Forelimb muscle (tissue), 1 donor: ENCODE results near the gene ARHGAP21. TPM values are rescaled to one million over a fixed set of nuclear protein-coding genes. Genes with fewer than 3 reads are reported as not detected.

ENCODE experiments used
- DNase-seq: peaks from one replicate; pipeline ENCODE4 v3.0.0-alpha.2; 2013; ENCODE audit warnings: low read depth
- polyA plus RNA-seq: library from polyadenylated mRNA; unstranded; fragments of 120-200 nt; gene quantifications from one replicate; pipeline ENCODE4 v1.2.1, GENCODE V29; 2013; ENCODE audit not compliant: insufficient read length

The ARHGAP21 gene
- polyA plus RNA-seq, 1 donor = 63.2 TPM

DNA sequence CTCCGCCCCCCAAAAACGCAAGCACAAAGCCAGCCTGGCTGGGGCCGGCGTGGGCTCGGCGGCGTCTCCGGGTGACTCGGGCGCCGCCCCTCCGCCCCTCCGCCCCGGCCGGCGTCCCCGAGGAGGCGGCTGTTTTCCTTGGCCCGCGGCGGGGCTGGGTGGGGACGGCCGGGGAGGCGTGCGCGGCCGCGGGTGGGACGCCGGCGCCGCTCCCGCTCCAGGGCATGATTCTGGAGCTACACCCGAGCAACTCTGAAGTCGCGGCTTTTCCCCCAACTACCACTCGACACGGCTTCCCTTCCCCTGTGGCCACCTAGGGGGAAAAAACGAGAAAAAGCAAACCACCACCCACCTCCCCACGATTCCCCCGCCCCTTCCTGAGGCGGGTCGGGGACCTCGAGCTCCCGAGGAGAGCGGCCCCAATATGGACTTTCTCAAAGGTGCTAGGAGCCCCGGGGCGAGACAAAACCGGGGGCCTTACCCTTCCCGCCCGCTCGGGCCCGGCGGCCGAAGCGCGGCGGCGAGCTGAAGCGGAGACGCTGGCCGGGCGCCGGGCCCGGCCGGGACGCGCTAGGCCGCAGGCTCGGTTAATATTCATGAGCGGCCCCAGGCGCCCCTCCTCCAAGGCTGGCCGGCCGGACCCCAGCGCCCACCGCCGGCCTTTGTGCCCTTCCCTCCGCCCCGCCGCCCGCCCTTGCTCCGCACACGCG is 856 bp downstream of the ARHGAP21 start:
- no peak for DNase-seq

DNA sequence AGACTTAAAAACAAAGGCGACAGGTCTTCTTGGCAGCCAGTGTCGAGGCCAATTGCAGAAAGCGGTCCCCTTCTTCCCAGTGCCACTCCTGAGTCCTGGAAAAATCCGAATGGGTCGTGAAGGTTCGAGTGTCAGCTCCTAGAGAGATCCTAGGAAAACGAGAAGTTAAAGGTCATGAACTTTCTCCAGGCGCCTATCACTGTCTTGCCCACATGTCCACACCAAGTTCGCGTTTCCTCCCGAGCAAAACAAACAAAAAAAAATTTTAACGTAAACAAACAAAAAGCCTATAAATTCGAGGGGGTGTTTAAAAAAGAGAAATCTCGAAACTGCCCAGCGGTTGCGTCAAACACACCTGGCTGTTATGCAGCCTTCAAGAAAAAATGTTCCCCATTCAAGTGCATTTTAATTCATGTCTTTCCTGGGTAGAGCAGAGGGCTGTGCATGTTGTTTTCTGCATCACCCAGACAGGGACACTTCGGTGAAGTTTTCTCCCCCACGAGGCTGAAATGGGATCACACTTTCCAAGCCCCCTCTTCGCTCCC is 1.5 kb downstream of the ARHGAP21 start:
- DNase-seq = no peak

DNA sequence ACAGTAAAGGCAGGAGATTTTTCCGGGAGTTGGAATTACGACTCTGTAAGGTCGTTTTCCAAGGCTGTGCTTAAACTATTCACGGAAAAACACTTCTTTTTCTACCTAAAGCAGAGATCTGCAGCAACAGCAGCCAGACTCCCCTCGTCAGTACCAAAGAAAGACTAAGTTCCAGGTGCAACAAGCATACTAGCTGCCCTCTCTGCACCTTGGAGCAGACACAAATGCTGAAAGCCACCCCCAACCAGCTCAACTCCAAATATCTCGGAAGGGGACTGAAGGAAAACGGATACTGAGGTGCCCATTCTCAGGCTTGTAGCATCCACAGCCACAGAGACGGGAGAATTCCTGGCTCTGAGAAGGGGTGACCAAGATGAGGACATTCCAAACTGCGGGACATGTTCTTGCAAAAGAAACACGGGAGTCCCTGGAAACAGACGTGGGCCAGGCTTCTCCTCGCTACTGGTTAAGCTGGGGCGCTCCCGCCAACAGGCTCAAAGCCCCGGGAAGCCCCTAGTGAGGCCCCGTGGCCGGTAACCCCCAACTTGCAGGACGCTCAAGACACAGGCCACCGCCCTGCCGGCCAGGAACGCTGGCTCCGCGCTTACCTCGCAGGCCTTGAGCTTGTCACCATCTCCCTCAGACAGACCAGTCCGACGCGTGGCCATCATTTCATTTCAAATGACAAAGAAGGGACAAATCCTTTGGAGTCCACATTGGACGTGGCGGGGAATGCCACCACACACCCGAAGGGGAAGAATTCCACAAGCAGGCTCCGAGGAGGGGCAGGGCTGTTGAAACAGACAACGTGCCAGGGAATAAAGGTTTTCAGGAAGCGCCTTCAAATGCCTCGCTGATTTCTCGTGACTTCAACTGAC is 2.2 kb downstream of the ARHGAP21 start:
- no peak for DNase-seq

DNA sequence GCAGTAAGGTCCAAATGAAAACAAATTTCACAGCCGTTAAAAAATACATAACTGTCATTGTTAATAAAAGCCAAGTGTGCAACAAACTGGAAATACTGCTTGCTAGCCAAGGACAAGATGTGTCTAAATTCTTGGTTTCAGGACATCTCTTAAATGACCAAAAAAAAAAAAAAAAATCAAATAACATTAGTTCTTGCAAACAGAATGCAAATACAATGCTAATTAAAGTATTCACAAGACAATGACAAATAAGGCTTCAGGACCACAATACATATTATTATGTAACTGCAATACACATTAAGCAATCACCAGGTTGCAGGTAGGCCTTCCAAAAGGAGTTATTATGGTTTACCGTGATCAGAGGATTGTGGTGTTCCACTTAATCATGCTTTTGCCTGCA is 3.6 kb downstream of the ARHGAP21 start:
- no peak for DNase-seq

DNA sequence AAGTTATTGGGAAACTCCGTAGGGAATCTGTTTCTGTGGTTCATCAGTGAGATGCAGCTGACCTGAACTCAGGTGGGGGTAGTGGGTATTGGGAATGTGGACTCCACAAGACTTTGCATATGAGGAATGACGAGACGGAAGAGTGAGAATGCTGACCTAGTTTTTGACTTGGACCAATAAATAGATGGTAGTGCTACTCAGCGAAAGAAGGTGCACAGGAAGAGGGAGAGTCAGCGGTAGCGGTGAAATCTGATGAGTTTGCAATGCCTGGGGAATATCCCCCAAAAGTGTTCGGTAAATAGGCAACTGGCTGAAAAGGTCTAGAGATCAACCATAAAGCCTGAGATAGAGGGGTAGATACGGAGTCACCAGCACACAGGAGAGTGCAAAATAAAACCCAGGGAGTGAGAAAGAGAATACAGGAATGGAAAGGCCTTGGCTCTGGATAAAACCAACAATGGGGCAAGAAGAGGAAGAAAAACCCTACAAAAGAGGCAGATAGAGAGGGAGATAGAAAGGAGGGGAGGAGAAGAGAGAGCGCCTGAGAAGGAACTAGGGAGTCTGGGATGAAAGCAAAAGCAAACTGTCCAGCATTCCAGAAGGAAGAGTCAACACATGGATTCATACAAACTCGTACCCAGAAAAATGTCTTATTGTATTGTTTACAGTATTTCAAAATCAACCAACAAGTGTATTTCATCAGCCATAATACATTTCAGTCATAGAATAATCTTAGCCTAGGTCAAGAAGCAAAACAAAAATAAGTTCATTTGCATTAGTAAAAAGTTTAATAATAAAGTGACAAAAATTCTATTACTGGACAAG is 5.4 kb downstream of the ARHGAP21 start:
- DNase-seq = no peak

DNA sequence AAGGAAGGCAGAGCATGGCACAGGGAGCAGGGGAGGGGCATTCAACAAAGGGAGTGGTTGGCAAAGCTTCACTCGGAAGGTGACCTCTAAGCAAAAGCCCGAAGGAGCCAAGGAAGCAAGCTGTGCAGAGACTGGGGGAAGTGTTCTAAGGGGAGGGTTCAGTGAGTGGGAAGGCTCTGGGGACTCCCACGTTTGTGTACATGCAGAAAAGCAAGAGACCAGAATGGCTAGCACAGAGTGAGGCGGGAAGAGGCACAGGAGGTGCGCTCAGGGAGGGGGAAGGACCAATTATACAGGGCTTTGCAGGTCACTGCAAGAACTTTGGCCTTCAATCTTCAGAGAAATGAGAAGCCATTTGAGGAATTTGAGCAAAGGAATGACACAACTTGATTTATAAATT is 7.4 kb downstream of the ARHGAP21 start:
- DNase-seq = no peak

DNA sequence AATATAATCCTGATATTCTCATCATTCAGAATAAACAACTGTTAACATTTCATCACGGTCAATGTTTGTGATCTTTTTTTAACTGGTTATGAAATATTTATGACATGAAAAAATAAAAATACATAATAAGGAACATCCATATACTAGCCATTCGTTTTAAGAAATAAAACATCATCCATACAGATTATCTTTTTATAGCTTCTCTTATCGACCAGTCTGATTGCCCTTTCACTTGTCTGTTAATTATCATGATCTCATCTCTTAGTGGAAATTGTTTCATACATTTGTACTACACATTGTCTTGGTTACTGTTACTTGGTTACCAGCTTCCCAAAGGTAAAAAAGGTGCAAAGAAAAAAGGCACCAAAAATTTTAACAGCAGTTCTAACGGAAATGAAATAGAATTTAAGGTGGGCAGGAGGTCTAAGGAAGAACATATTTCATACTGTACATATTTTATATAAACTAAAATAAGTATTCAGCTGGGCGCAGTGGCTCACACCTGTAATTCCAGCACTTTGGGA is 8.4 kb downstream of the ARHGAP21 start:
- DNase-seq = no peak

DNA sequence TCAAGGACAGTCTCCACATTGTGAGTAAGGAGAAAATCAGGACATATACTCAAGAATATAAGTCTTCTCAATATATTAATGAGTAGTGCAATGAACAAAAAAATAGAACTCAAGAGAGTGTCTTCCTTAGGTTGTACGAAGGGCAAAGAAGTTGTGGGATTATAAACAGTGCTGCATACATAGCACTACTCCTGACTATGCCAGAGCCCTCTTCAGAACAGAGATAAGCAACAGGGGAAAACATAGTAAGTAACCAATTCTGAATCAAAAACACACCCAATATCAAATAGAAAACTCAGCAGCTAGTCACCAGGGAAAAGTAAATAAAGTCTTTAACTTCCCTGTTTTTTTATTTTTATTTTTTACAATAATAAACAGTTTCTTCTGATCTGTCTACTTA is 10.6 kb downstream of the ARHGAP21 start:
- DNase-seq = no peak

DNA sequence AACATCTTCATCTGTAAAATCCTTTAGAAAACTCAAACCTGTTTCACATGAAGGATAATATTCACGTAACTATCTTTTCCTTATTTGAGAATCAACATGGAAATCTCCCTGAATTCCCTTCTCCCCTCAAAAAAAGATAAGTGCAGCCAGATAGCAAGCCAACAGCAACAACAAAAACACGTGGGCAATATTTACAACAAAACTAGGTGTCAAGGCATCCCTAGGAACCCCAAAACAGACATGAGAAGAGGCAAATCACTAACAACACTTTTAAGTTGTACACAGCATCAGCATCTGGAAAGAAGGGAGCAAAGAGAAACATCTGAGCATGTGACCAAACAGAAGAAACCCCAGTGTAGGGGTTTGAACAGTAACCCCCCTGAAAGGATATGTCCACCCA is 12.2 kb downstream of the ARHGAP21 start:
- no peak for DNase-seq

DNA sequence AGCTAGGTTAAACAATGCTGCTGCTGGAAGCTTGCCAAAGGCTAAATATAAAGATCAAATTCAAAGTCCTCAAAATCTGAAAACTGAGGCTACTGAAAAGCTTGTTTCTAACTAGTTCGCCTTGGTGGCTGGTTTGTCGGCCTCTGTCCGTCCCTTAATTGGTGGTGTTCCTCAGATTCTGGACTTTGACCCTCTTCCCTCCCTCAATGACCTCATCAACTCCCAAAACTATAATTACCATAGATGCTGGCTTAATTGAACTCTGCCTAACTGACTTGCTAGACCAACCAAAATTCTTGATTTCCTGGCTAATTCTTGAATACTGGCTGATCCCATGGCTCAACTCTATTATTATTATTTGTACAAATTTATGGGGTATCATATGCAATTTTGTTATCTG is 15.6 kb downstream of the ARHGAP21 start:
- DNase-seq = no peak

DNA sequence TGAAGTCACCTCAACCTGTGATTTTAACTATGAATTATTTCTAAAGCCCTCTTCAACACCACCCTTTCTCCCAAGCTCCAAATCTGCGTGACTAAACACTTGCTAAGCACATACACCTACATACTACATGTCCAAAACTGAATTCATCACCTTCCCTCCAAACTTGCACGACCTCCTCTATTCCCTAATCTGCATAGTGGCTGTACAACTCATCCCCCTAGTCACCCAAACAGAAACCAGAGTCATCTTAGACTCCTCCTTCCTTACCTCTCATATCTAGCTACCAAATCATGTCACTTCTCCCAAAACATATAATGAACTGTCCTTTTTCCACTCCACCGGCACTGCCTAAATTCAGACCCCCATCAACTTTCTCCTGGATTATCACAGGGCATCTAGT is 16.2 kb downstream of the ARHGAP21 start:
- no peak for DNase-seq

DNA sequence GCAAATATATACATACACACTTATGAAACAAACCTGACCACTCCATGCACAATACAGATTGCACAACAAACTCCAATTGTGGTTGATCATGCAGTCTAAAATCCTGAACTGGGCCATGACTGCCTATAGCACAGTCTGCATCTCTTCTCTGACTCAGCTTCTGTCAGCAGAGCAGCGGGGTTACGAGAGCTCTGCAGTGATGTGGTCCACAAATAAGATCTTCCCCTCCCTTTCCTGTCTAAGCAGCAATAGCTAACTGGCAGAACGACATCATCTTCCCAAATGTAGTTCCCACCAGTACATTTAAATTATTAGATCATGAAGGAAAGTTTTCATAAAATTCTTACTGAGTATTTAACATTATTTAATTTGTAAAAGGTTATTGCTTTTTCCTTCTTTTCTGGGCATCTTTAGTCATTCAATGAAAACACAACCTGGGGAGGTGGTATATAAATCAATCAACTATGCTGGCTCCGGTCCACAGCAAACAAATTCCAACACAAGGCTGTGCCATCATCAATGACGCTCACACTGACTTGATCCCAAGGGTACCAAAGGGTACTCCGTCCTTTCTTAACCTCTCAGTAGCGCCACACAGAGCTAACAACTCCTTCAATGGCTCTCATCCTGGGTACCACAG is 17.1 kb downstream of the ARHGAP21 start:
- no peak for DNase-seq

DNA sequence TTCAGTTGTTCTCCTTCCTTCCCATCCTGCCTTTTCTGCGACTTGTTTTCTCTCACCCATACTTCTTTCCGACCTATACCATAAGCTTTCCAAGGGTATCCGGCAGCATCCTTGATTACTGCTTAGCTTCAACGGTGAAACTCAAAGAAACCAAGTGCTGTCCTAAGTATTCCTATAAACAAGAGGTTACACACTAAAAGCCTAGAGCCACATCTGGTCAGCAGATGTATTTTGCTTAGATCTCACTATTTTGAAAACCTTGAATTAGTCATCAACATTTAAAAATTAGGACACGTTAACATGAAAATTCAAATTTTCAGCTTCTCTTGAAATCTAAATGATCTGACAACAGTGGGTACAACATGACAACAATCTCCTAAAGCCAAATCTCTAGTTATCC is 20.0 kb downstream of the ARHGAP21 start:
- DNase-seq = no peak

DNA sequence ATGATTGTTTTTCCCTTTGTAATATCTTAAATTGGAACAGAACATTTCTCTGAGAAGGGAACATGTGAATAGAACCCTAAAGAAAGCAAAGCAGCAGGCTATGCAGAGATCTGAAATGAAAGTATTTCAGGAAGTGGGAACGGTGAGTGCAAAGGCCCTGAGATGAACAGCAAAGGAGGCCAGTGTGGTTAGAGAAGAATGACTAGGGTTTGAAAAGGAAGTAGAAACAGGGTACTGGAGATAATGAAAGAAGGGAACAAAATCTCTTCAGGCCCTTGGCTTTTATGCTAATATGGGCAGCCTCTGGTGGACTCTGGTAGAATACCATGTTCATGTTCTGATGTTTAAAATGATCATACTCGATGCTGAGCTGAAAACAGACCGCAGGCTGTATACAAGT is 22.2 kb downstream of the ARHGAP21 start:
- DNase-seq = no peak

DNA sequence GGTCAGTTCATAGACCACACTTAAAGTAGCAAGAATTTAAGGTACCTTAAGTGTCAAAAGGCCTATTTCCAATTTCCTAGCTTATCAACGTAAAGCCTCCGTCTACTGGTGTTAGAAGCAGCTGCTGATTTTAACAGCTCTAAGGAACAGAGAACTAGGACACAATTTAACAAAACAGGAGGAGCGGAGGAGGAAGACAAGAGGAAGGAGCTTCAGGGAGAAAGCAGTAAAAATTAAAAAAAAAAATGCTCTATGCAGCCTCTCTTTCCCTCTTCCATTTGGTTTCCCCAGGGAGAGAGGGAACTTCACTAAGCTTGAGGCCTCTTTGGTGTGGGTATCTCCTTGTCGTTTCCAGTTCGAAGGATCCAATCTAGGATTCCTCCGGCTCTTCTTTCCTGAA is 22.7 kb downstream of the ARHGAP21 start:
- no peak for DNase-seq

DNA sequence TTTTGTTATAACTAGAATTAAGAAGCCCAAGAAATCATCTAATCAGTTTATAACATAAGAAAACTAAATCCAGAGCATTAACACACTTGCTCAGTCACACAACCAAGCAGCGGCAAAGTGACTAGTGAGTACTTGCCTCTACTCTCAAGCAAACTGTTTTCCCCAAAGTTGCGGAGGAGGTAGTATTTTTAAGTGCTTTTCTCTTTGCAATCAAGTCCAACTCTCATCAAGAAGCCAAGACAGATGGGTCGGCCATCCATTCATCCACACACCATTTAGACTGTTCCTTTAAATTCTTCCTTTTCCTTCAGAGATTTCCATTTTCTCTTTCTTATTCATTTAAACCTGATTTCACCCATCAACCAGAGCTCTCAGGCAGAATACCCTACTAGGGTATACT is 25.4 kb downstream of the ARHGAP21 start:
- no peak for DNase-seq

DNA sequence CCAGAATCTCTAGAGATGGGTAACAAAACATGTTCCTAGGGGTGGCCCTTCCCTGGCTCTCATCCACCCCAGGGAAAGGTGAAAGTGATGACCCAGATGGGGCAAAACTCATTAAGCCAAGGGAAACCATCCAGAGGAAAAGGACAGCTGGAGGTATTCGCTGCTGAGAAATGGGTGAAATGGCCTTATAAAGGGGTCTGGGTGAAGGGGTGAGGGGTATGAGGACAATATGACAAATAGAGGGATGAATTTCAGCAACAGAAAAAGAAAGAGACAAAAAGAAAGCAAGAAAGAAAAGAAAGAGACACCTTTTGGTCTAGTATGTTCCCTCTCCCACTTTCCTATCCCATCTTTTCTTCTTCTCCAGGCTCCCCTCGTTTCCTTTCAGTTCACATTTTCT is 26.6 kb downstream of the ARHGAP21 start:
- DNase-seq = no peak

DNA sequence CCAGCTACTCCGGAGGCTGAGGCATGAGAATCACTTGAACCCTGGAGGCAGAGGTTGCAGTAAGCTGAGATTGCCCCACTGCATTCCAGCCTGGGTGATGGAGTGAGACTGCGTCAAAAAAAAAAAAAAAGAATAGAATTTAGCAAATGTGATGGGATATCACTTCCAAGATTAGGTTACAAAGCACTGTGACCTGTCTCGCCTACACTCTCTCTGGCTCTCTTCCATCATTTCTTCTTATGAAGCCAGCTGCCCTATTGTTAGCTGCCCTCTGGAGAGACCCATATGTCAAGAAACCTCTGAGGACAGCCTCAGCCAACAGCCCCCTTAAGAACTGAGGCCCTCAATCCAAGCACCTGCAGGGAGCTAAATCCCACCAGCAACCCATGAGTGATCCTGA is 28.2 kb downstream of the ARHGAP21 start:
- DNase-seq = no peak

DNA sequence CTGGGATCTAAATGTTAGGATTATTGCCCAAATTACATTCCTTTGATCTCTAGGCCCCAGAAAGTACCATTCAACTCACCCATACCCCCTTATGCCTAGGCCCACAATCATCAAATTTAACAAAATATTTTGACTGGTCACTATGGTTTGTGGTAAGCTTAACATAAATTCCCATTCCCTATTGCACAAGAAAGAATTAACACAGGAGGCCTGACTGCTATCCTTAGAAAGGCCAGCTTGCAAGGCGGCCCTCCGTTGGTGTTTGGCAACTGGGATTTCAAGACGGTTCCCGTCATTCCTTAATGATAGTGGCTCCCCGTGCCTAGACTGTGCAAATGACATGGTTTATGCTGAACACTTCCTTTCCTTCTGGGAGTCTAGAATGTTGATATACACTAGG is 29.6 kb downstream of the ARHGAP21 start:
- DNase-seq = no peak

DNA sequence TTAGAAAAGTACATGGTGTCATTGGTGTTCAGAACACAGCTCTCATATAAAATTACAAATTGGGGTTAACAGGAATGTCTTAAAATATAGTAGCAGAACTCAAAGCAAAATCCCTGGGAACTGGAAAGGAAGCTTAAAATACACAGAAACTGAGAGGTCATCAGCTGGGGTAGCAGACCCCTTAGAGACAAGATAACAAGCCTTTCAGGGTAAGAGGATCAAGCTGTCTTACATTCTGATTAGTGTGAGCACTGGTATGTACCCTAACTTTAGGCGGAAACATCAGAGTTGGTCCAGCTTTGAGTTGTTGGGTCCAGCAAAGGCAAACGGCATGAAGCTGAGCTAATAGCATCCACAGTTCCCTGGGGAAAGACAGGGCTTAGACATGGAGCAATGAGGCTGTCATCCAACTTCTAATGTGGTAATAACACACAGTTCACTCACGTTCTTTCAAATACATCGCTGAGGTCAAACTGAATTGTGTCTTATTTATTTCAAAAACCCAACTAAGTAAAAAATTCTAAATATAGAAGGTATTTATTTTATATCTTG is 32.6 kb downstream of the ARHGAP21 start:
- DNase-seq = no peak

DNA sequence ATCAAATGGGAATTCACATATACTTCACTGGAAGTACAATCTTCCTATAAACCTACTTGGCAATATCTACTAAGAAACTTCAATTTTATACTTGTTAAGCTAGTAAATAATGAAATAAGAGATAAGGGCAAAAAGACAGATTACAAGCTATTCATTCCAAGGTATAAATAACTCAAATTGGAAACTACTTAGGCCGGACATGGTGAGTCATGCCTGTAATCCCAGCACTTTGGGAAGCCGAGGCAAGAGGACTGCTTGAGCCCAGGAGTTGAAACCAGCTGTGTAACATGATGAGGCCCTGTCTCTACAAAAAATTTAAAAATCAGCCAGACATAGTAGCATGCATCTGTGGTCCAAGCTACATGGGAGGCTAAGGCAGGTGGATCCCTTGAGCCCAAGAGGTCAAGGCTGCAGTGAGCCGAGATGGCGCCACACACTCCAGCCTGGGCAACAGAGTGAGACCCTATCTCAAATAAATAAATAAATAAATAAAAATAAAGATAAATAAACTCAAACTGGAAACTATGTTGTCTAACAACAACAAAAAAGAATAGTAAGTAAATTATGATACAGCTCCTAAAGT is 37.6 kb downstream of the ARHGAP21 start:
- no peak for DNase-seq
